ENCODE data around the gene IRF2BP1.
A peak's percentile ranks its signal among the peaks of the same experiment; 100 is the strongest.

IRF2BP1 gene

GRCh38 chr19:45863840-45864628 is 21.9 kb downstream of the IRF2BP1 start, which contains the start of gene FOXA3:
FOXA3 (plus strand) TSS chr19:45864326; CDS start chr19:45864457, 131 bp downstream.
- TF ChIP-seq POLR2AphosphoS5 (IDR thresholded peaks at IDR 0.05; ENCODE audit: low read depth, low read length) = no peak
- no peak for TF ChIP-seq TAF1 (IDR thresholded peaks at IDR 0.05; ENCODE audit: borderline replicate concordance, low read depth, low read length)
- no peak for TF ChIP-seq POLR2A (IDR thresholded peaks at IDR 0.05; ENCODE audit: low read depth, low read length)
- FAIRE-seq = no peak
- peak; percentile 85 for DNase-seq (ENCODE audit: insufficient read length)

GRCh38 chr19:45863335-45863839 is 22.6 kb downstream of the IRF2BP1 start:
- TF ChIP-seq POLR2A (IDR thresholded peaks at IDR 0.05; ENCODE audit: low read depth, low read length) (no peak), POLR2AphosphoS5 (IDR thresholded peaks at IDR 0.05; ENCODE audit: low read depth, low read length) (no peak), TAF1 (IDR thresholded peaks at IDR 0.05; ENCODE audit: borderline replicate concordance, low read depth, low read length) (no peak)
- FAIRE-seq (no peak), DNase-seq (ENCODE audit: insufficient read length) (no peak)

DNA sequence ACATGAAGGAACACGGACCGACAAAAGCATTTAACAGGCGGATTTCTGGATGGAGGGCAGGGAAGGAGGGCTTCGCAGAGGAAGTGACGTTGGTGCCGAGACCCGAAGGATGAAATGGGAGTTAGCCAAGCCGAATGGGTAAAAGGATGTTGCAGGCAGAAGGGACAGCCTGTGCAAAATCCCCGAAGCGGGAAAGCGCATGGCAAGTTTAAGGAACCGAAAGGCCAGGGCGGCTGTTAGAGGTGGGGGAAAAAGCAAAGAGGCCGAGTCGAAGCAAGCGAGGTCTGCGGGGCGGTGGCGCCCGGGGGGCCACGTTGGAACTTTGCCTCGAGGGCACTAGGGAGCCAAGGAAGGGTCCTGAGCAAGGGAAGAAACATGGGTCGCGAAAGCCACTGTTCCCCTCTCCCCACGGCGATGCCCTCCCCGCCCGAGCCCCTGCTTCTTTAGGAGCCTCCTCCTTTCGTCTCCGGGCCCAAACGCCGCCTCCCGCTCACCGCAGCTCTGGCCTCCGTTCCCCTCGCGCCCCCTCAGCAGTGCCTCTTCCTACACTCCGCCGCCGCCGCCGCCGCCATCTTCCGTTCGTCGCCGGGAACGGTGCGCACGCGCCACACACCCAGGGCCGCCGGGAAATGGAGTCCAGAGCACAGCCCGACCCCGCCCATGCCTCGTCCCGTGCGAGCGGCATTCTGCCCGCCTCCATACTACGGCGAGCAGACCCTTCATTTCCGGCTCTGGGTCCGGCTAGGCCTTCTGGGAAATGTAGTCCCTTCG is 23.2 kb downstream of the IRF2BP1 start, which contains the start of gene SYMPK:
SYMPK (minus strand) TSS at position 584 of the 771 bp plus-strand sequence. CDS start 8,652 bp downstream, outside the sequence.
- TF ChIP-seq TAF1 (IDR thresholded peaks at IDR 0.05; ENCODE audit: borderline replicate concordance, low read depth, low read length) = peak; percentile 37; the same call in 1 of the 2 replicates
- TF ChIP-seq POLR2A (IDR thresholded peaks at IDR 0.05; ENCODE audit: low read depth, low read length) = peak; percentile 87
- peak; percentile 71 for TF ChIP-seq POLR2AphosphoS5 (IDR thresholded peaks at IDR 0.05; ENCODE audit: low read depth, low read length)
- DNase-seq (ENCODE audit: insufficient read length) (peak; percentile 100), FAIRE-seq (peak; percentile 99)

GRCh38 chr19:45862271-45862563 is 23.7 kb downstream of the IRF2BP1 start:
- no peak for TF ChIP-seq TAF1 (IDR thresholded peaks at IDR 0.05; ENCODE audit: borderline replicate concordance, low read depth, low read length)
- TF ChIP-seq POLR2AphosphoS5 (IDR thresholded peaks at IDR 0.05; ENCODE audit: low read depth, low read length) = no peak
- TF ChIP-seq POLR2A (IDR thresholded peaks at IDR 0.05; ENCODE audit: low read depth, low read length) = no peak
- no peak for FAIRE-seq

DNA sequence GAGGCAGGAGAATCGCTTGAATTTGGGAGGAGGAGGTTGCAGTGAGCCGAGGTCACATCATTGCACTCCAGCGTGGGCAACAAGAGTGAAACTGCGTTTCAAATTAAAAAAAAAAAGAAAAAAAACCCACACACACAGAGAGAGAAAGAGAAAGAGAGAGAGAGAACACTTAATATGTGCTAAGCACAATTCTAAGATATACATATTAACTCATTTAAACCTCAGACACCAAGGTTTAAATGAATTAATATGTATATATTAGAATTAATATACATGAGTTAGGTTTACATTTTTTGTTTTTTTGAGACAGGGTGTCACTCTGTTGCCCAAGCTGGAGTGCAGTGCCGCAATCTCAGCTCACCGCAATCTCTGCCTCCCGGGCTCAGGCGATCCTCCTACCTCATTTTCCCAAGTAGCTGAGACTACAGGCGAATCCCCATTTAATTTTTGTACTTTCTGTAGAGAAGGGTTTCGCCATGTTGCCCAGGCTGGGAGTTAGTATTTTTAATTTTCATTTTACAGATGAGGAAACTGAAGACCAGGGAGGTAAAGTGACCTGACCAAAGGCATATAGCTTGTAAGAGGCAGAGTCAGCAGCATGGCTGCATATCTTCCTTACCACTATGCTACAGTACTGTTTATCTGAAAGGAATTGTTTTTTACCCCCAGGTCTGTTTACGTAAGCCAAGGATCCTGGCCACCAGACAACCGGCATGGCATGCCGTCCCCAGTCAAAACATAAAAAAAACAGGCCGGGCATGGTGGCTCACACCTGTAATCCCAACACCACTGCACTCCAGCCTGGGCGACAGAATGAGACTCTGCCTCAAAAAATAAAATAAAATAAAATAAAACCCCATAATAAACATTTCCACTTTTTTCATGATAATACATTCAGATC is 25.3 kb downstream of the IRF2BP1 start:
- no peak for DNase-seq (ENCODE audit: insufficient read length)
- no peak for TF ChIP-seq POLR2A (IDR thresholded peaks at IDR 0.05; ENCODE audit: low read depth, low read length)
- no peak for TF ChIP-seq POLR2AphosphoS5 (IDR thresholded peaks at IDR 0.05; ENCODE audit: low read depth, low read length)
- no peak for FAIRE-seq

More at GRCh38 chr19:45862271-45862563, 23.7 kb downstream of the IRF2BP1 start:
- no peak for DNase-seq (ENCODE audit: insufficient read length)

DNA sequence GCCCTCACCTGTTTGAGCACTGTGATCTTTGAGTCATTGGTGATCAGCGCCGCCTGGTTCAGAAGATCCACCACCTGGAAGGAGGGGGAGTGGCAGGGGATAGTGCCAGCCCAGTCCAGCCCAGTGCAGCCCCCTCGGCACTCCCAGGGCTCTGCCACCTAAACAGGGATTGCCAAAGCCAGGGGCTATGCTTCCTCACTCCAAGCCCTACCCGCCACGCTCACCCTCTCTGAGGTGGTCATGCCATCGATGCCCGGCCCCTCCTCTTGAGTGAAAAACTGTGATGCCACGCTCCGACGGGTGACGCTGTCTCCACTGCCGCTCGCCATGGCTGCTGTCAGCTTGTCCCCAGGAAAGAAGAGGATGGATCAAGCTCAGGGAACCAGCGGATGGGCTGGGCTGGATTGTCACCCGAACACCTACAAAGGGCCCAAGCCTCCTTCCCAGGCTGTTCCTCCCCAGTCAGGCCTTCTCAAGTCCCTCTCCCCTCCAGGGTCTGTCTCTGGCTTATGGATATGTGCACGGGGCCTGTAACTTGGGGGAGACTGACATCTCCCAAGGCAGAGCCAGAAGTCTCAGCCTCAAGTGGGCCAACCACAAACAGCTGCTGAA is 31.7 kb downstream of the IRF2BP1 start:
- DNase-seq (ENCODE audit: insufficient read length) = no peak
- no peak for FAIRE-seq
- TF ChIP-seq POLR2A (IDR thresholded peaks at IDR 0.05; ENCODE audit: low read depth, low read length) (no peak; the same call in 1 of the 2 replicates), POLR2AphosphoS5 (IDR thresholded peaks at IDR 0.05; ENCODE audit: low read depth, low read length) (no peak), TAF1 (IDR thresholded peaks at IDR 0.05; ENCODE audit: borderline replicate concordance, low read depth, low read length) (no peak)

DNA sequence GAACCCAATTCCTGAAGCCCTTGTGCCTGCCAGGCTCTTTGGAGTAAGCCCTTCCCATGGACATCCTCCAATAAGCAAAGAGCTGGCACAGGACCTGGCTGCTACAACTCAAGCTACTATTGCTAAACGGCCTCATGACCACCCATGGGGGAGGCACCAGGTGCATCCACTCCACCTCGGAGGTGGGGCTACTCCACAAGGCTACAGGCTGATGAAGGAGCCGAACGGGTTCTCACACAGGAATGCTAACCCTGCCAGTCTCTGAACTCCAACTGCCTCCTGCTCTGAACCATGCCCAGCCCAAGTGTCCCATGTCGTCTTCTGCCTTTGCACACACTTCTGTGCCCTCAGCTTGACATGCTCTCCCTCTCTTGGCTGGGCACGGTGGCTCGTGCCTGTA is 33.0 kb downstream of the IRF2BP1 start:
- FAIRE-seq = no peak
- no peak for TF ChIP-seq POLR2A (IDR thresholded peaks at IDR 0.05; ENCODE audit: low read depth, low read length)
- DNase-seq (ENCODE audit: insufficient read length) = no peak

- no peak for FAIRE-seq
These were observed 33.7 kb downstream of the IRF2BP1 start for GRCh38 chr19:45852145-45852750.

GRCh38 chr19:45848922-45849321 is 37.0 kb downstream of the IRF2BP1 start:
- TF ChIP-seq POLR2AphosphoS5 (IDR thresholded peaks at IDR 0.05; ENCODE audit: low read depth, low read length) (no peak), TAF1 (IDR thresholded peaks at IDR 0.05; ENCODE audit: borderline replicate concordance, low read depth, low read length) (no peak), POLR2A (IDR thresholded peaks at IDR 0.05; ENCODE audit: low read depth, low read length) (no peak)
- DNase-seq (ENCODE audit: insufficient read length) (no peak), FAIRE-seq (no peak)

More at GRCh38 chr19:45852145-45852750, 33.7 kb downstream of the IRF2BP1 start:
- no peak for DNase-seq (ENCODE audit: insufficient read length)
- no peak for TF ChIP-seq POLR2A (IDR thresholded peaks at IDR 0.05; ENCODE audit: low read depth, low read length)
- no peak for TF ChIP-seq POLR2AphosphoS5 (IDR thresholded peaks at IDR 0.05; ENCODE audit: low read depth, low read length)
- no peak for TF ChIP-seq TAF1 (IDR thresholded peaks at IDR 0.05; ENCODE audit: borderline replicate concordance, low read depth, low read length)

- DNase-seq (ENCODE audit: insufficient read length) (no peak), FAIRE-seq (no peak)
- TF ChIP-seq TAF1 (IDR thresholded peaks at IDR 0.05; ENCODE audit: borderline replicate concordance, low read depth, low read length) = no peak
- no peak for TF ChIP-seq POLR2A (IDR thresholded peaks at IDR 0.05; ENCODE audit: low read depth, low read length)
- TF ChIP-seq POLR2AphosphoS5 (IDR thresholded peaks at IDR 0.05; ENCODE audit: low read depth, low read length) = no peak
These were observed 38.3 kb downstream of the IRF2BP1 start for GRCh38 chr19:45847663-45848062.
